Omental fat pad (tissue), 4 donors: ENCODE measurements around the gene KRT1. TPM values are rescaled to one million over a fixed set of nuclear protein-coding genes. Genes with fewer than 3 reads are reported as not detected.

Experiments
- ATAC-seq: fragments of 150-250 bp; one replicate; pipeline ENCODE4 v1.9.1; 2016; ENCODE audit warnings: mild to moderate bottlenecking, moderate library complexity; ENCODE audit not compliant: low FRiP score
- DNase-seq: peaks from one replicate; pipeline ENCODE4 v3.0.0-alpha.2; 2019; ENCODE audit warnings: low spot score
- total RNA-seq, 4 donors: library from RNA; depleted of rRNA; stranded (reverse); fragments of >200 nt; gene quantifications; one replicate each; pipeline ENCODE4 v1.1.0, GENCODE V29; 2016
- TF ChIP-seq, protein P1 (sequence below), 3 donors: fragments of 450-650 bp; IDR thresholded peaks; one replicate each; pipeline ENCODE4 v1.5.1; 2016 to 2017; ENCODE audit warnings: antibody characterized with exemption in 3 of 3, mild to moderate bottlenecking in 3 of 3, moderate library complexity in 2 of 3

Gene KRT1
- total RNA-seq, 4 donors from 2014 or later = 0.47 TPM; not detected in 3

DNA sequence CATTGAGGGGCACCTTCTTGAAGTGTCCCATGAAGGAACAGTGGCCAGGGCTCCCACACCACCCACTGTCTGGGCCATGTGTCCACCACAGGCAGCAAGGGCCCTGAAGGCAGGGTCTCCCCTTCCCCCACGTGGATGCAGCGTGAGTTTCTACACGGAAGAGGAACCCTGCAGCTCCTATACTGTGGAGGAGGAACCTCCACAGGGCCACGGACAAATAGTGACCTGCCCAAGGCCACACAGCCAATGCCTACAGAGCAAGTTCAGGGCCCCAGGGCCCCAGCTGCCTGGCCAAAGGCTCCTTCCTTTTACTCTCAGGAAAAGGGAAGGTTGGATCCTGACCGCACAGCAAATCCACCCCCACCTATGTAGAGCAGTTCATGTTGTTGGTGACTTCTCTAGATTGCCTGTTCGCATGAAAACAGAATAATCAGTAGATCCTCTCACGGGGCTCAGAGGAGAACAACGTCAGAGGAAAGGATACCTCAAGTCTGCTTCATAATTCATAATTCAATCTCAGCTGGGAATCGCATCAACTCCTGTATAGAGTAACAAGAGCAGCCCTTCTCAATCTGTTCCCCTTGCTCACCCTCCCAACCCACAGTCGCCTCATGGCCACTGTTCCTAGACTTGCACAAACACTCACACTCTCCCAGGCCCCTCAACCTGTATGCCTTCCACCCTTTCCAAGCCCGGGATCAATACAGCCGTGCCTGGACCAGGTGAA, 50.8 kb downstream of the KRT1 start:
- TF ChIP-seq, protein P1, sequence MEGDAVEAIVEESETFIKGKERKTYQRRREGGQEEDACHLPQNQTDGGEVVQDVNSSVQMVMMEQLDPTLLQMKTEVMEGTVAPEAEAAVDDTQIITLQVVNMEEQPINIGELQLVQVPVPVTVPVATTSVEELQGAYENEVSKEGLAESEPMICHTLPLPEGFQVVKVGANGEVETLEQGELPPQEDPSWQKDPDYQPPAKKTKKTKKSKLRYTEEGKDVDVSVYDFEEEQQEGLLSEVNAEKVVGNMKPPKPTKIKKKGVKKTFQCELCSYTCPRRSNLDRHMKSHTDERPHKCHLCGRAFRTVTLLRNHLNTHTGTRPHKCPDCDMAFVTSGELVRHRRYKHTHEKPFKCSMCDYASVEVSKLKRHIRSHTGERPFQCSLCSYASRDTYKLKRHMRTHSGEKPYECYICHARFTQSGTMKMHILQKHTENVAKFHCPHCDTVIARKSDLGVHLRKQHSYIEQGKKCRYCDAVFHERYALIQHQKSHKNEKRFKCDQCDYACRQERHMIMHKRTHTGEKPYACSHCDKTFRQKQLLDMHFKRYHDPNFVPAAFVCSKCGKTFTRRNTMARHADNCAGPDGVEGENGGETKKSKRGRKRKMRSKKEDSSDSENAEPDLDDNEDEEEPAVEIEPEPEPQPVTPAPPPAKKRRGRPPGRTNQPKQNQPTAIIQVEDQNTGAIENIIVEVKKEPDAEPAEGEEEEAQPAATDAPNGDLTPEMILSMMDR (IDR thresholded peaks at IDR 0.05) = no peak
- no peak for ATAC-seq
- DNase-seq = no peak

DNA sequence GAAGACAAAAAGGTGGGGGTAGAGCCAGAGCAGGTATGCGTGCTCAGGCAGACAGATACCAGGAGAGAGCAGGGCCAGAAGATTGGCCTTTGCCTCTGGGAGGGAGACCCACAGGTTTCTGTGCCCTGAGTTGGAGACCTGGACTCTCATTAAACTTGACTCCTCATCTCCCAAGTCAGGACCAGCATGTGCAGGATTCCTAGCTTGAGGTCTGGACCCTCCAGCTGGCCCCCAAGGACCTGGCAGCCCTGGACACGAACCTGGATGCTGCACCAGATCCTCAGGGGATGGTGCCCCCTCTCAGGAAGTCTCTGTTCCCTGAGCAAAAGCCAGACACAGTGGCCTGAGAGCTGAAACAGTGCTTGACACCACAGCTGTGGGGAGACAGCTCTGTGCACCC, 51.4 kb downstream of the KRT1 start:
- ATAC-seq (no peak), DNase-seq (no peak)
- TF ChIP-seq, protein P1 (IDR thresholded peaks at IDR 0.05) = no peak

DNA sequence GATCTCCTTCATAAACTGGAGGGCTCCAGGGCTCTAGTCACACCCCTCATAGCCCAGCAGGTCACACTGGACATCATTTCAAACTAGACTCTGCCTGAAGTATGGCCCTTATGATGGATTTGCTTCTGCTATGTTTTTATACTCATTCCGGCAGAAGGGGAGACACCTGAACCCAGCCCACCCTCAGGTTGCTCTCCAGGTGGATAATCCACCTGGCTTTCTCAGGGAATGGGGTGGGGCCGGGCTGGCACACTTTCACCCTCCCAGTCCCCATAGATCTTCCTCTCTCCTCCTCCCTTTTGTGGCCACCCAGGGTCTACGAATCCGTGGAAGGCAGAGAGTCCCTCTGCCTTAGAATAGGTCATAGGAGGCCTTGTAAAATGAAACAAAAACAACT, 52.1 kb downstream of the KRT1 start:
- ATAC-seq (no peak), DNase-seq (no peak)
- TF ChIP-seq, protein P1 (IDR thresholded peaks at IDR 0.05) = no peak

DNA sequence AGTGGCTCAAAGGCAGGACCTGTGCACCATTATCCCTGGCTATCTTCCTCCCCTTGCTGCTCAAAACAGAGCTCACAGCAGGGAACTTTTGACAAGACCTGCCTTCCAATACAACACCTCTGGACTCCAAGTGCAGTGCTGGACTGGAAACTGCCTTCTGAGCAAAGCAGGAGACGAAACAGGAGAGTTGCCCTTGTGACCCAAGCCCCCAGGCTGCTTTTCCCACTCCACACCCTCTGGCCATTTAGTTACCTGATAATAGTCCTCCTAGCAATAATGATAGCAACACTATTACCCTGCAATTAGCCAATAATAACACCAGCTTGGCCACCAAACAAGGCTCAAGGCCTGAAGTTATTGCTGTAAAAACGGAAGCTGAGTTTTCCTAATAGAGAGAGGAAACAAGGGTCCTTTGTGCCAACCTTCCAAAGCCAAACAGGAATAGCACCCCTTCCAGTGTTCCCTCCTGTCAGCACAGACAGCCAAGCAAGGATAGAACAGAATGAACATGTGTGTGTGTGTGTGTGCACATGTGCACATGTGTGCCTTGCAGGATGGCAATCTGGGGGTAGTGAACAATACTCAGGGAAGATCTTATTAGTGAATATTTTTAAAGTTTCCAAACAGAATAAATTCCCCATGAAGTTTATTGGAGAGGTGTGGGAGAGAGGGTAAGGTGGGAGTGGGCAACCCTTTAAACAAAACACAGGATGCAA, 52.7 kb downstream of the KRT1 start:
- ATAC-seq = no peak
- TF ChIP-seq, protein P1 (IDR thresholded peaks at IDR 0.05) = no peak
- DNase-seq = no peak

Other genes starting within 250 kb of the KRT1 start
- not detected for gene KRT75, start 246.0 kb downstream of the KRT1 start, total RNA-seq
- gene KRT6B, start 228.3 kb downstream of the KRT1 start, total RNA-seq = under 1 TPM in 2 of 4 donors, not detected in 2; 0.24 to 0.46 TPM
- not detected for gene KRT6C, start 206.6 kb downstream of the KRT1 start, total RNA-seq
- 10 to 100 TPM in 2 of 4 donors, 1 to 10 TPM in 2; 3.3 to 40.7 (median 8.4) TPM for gene KRT6A, start 187.2 kb downstream of the KRT1 start, total RNA-seq
- gene KRT5, start 160.0 kb downstream of the KRT1 start, total RNA-seq = 10 to 100 TPM in 3 of 4 donors, 1 to 10 TPM in 1; 3.6 to 59.0 (median 14.4) TPM
- not detected for gene KRT71, start 127.3 kb downstream of the KRT1 start, total RNA-seq
- not detected for gene KRT74, start 106.6 kb downstream of the KRT1 start, total RNA-seq
- under 1 TPM in 1 of 4 donors, not detected in 3; 0.31 TPM for gene KRT72, start 78.9 kb downstream of the KRT1 start, total RNA-seq
- not detected for gene KRT73, start 61.8 kb downstream of the KRT1 start, total RNA-seq
- not detected for gene KRT2, start 28.2 kb downstream of the KRT1 start, total RNA-seq
- not detected for gene KRT77, start 23.1 kb upstream of the KRT1 start, total RNA-seq
- not detected for gene KRT76, start 96.9 kb upstream of the KRT1 start, total RNA-seq
- not detected for gene KRT3, start 115.7 kb upstream of the KRT1 start, total RNA-seq
- not detected for gene KRT4, start 133.7 kb upstream of the KRT1 start, total RNA-seq
- 1 to 10 TPM in 2 of 4 donors, under 1 TPM in 1, not detected in 1; 0.46 to 2.8 (median 1.7) TPM for gene KRT79, start 153.9 kb upstream of the KRT1 start, total RNA-seq
- gene KRT78, start 168.6 kb upstream of the KRT1 start, total RNA-seq = 1 to 10 TPM in 1 of 4 donors, not detected in 3; 1.9 TPM
- gene KRT8, start 224.7 kb upstream of the KRT1 start, total RNA-seq = 1,000 to 10,000 TPM in 1 of 4 donors, 100 to 1,000 TPM in 2, 10 to 100 TPM in 1; 92.8 to 1,088 (median 251) TPM